HS-5 (cell line): ENCODE measurements around the gene ADCY9.
"Not testable (repeated sequence)": the region's sequence is repeated elsewhere in the genome, so short reads cannot be mapped to it uniquely, and the experiment has no call there.

Source experiments
- DNase-seq: peaks from one replicate; pipeline ENCODE4 v3.0.0-alpha.2; 2012; ENCODE audit warnings: low read depth

The ADCY9 gene

DNA sequence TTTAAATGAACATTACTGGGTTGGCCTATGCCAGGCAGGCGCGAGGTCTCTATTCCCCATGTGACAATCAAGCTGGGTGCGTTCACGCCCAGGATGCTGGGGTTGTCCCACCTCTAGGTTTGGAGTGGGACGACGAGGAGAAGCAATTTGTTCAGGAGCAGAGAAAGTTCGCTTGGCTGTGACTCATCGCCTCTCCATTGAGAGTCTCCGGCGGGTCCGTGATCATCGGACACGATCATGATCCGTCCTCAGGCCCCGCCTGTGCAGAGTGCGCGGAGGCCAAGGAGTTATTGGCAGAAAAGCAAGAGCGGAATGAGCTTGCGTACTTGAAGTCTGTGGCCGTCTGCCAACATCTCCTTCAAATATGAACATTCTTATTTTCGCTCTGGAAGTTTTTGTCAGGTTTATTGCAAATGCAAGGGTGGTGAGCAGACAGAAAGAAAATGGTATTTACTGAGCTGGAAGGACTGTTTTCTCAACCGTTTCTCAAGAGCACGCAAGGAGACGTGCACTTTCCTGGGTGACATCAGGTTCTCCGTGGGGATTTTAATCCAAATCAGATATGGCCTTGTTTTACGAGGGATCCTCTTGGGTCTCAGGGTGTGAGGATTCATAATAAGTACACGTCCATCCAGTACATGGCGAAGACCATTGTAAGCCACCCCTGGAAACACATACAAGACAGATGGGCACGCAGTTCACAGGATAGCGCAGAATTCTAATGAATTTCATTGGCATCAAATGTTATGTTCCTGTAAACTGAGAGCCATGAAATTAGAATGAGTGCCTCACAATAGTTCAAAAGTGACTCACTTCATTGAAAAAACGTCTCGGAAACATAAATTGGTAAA, 165.7 kb downstream of the ADCY9 start:
- peak; percentile 72 for DNase-seq

DNA sequence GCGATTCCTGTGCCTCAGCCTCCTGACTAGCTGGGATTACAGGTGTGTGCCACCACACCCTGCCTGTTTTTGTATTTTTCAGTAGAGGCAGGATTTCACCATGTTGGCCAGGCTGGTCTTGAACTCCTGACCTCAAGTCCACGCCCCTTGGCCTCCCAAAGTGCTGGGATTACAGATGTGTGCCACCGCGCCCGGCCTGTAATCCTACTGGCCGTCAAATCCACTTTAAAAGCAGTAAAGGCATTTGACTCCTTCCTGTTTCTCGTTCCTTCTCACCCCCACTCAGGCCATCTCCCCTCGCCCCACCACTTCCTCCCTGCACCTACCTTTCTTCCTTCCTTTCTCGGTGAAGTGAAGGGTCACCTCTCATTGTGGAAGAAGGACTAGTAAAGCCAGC, 166.3 kb downstream of the ADCY9 start:
- no peak for DNase-seq

DNA sequence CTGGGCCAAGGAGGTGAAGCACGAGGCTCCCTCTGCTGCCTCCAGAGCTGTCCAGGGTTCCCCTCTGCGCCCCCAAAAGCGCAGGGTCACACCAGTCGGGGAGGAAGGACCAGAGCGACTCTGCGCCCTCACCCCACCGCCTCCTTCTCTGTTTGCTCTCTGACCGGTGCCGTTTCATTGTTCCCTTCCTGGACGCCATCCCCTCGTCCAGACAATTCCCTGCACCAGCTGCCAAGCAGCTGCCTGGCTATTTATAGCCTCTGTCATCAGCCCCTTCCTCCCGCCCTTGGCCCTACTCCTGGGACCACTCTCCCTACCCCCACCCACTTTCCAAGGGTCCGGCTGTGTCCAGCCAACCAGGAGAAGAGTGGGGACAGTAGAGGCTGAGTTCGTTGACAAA, 167.0 kb downstream of the ADCY9 start:
- no peak for DNase-seq

DNA sequence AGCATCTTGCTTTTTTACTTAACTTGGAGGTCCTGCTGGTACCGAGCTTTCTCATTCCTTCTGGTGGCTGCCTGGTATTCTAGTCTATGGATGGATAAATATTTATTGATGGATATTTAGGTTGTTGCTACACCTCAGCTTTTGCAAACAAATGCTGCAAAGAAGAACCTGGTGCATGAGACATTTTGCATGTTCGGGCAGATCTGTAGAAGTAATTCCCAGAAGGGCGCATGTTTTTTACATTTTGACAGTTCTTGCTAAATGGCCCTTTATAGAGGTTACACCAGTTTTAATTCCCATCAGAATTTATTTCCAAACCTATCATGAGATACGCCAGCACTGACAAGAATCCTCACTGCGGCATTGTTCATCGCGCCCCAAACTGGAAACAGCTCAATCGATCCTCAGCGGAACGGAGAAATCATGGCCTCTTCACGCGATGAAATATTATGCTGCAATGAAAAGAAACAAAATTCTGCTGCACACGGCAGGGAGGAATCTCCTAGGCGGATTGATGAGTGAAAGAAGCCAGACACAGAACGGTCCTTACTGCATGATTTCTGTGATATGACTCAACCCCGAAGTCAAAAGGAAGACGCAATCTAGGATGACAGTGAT, 167.8 kb downstream of the ADCY9 start:
- DNase-seq = no peak

DNA sequence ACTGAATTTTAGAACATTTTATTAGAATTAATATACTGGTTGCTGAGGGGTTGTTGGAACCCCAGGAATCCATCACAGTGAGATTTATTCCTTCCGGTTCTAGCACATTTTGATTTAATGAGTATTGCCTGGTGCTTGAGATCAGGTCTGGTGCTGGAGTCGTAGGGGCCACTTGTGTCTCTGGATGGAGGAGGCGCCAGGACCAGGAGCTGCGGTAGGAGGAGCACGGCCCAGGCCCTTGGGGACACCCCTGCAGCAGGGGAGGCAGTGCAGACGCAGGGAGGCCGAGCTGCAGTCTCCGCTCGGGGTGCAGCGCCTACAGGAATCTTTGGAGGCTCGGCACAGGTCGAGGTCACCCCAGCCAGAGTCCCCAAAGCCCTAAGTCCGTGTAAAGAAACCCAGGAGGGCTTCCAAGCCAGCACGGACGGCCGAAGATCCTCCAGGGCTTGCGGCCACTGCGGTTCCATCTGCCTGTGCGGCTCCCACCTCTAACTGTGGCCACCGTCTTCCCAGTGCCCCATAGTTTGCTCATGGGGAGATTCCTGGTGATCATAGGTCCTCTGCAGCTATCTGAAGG, 169.6 kb downstream of the ADCY9 start:
- DNase-seq = no peak

DNA sequence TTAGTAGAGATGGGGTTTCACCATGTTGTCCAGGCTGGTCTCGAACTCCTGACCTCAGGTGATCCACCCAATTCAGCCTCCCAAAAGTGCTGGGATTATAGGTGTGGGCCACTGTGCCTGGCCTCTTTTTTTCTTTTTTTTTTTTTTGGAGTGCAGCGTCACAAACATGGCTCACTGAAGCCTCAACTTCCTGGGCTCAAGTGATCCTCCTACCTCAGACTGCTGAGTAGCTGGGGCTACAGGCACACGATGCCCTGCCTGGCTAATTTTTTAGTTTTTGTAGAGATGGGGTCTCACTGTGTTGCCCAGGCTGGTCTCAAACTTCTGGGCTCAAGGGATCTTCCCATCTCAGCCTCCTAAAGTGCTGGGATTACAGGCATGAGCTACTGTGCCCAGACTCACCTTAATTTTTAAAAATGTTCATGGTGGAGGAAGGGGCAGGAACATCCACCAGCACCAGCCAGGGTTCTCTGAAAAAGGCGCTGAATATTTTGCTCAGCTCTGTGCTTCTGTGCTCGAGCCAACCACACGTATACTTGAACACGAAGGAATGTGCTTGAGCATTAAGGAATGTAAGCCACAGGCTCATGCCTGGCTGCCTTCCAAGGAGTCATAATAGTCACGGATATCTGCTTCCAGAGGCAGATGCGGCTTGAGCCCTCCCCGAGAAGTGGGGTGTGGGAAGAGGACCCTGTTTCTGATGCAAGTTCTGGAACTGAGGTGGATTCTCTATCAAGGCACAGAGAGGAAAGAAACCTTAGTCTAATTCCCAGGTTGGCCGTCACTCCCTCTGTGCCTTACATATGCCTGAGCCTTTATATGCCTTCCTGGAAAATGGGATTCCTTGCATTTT, 170.3 kb downstream of the ADCY9 start:
- peak; percentile 90 for DNase-seq

DNA sequence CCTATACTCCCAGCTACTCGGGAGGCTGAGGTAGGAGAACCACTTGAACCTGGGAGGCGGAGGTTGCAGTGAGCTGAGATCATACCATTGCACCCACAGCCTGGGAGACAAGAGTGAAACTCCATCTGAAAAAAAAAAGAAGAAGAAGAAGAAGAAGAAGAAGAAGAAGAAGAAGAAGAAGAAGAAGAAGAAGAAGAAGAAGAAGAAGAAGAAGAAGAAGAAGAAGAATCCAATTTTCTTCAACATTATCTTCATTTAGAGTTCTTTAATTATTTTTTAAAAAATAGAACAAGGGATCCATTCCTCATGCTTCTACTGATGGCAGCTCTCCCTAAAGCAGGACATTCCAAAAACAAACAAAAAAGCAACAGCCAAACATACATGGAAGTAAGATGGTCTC, 171.8 kb downstream of the ADCY9 start:
- DNase-seq = not testable (repeated sequence)

DNA sequence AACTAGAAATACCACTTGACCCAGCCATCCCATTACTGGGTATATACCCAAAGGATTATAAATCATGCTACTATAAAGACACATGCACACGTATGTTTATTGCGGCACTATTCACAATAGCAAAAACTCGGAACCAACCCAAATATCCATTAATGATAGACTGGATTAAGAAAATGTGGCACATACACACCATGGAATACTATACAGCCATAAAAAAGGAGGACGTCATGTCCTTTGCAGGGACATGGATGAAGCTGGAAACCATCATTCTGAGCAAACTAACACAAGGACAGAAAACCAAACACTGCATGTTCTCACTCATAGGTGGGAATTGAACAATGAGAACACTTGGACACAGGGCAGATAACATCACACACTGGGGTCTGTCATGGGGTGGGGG, 174.1 kb downstream of the ADCY9 start:
- not testable (repeated sequence) for DNase-seq

DNA sequence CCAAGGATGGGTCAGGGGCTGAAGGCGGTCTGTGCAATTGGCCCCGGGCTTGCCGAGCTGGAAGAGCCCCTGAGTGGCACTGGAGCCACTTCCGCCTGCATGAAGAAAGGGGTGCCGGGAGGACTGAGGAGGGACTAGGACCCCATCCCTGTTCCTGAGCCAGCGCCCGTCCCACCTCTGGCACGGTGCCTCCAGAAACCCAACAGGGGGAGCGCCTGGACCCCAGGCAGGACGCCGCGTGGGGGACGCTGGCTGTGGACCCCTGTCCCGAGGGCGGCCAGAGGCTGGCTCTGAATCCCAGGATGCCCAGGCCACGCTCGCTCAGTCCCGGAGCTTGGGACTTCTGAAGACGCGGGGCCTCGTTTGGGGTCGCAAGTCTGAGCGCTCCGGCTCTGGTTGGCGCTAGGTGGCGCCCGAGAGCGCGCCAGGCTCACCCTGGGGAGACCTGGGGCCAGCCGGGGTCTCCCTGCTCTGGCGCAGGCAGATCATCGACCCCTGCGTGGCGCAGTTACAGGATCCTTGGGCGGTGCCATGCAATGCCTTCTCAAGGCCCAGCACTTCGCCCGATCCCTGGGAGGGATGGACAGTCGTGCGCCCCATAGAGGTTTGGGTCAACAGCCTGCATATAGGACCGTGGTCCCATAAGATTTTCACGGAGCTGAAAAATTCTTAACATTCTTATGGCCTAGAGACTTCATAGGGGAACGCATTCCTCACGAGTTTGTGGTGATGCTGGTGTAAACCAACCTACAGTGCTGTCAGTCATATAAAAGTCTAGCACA, 177.2 kb downstream of the ADCY9 start:
- DNase-seq = no peak

DNA sequence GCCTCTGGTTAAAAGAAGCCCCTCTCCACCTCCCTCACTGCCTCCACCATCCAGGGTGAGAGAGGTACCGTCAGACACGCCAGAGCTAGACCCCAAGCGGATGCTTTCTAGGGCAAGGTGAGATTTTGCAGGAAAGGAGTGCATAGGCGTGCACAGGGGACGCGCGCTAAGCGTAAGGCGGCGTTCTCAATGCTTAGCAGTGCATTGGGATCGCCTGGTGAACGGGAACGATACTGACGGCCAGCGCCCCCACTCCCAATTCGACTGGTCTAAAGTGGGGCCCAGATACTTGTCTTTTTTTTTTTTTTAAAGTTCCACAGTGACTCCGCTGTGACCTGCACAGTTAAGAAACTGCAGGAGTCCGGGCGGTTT, 177.8 kb downstream of the ADCY9 start:
- no peak for DNase-seq

DNA sequence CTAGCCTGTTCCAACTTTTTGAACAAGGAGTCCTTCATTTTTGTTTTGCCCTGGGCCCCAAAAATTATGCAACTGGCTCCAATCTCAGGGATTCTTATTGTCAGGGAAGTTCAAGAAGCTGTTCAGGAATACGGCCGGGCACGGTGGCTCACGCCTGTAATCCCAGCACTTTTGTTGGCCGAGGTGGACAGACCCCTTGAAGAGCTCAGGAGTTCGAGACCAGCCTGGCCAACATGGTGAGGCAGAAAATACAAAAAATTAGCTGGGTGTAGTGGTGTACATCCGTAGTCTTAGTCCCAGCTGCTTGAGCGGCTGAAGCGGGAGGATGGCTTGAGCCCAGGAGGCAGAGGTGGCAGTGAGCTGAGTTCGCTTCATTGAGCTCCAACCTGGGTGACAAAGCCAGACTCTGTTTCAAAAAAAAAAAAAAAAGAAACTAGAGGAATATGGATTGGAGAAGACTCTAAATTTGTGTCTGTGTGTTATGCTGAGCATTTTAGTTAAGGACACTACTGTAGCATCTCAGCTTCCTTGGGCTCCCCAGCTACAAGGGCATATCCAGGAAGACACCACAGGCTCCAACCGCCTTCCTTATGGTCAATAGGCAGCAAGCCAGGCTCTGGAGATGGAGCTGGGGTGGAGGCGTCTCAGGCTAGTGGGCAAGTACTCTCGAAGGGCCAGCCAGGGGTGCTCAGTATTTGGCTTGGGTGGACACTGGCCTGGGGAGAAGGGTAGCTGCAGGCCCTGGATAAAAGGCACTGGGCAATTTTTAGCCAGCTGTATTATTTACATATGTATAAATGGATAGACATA, 179.0 kb downstream of the ADCY9 start:
- DNase-seq = no peak

DNA sequence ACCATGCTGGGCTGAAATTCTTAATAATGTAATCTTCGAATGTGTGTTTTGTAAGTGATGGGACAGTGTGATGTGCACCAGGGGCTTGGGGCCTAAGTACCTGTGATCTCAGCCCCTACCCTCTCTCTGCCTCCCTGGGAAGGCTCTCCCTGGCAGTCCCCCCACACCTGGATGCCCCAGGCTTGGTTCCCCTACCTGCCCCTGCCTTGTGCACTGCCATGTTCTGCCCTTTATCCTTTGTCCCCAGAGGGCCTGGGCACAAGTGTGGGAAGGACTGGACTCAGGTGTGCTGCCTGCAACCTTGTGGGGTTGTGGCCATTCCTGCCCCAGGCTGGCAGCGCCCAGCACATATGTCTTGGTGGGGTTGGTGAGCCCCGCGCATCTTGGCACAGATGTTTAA, 180.3 kb downstream of the ADCY9 start:
- no peak for DNase-seq

DNA sequence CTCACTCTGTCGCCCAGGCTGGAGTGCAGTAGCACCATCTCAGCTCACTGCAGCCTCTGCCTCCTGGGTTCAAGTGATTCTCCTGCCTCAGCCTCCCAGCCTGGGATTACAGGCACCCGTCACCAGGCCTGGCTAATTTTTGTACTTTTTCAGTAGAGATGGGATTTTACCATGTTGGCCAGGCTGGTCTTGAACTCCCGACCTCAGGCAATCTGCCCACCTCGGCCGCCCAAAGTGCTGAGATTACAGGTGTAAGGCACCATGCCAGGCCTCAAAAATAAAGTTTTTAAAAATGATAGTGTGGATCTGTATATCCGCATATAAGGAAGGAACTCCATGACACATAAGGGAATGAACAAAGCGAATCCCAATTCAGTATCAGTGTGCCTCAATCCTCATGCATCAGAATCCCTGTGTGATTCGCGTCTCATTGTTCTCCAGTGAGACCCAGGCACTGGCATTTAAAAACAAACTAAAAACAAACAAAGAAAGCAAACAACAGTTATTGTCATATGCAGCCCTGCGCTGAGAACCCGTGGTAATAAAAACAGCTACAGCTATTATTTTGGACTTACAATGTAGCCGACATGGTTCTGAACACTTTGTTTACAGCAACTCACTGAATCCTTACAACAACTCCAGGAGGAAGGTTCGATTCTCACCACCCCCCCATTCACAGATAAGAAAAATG, 181.6 kb downstream of the ADCY9 start:
- DNase-seq = no peak

DNA sequence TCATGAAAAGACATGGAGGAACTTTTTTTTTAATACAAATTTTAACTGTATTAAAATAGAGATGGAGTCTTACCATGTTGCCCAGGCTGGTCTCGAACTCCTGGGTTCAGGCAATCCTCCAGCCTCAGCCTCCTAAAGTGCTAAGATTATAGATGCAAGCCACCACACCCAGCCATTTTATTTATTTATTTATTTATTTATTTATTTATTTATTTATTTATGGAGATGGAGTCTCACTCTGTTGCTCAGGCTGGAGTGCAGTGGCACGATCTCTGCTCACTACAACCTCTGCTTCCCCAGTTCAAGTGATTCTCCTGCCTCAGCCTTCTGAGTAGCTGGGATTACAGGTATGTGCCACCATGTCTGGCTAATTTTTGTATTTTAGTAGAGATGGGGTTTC, 189.1 kb downstream of the ADCY9 start:
- DNase-seq = not testable (repeated sequence)

DNA sequence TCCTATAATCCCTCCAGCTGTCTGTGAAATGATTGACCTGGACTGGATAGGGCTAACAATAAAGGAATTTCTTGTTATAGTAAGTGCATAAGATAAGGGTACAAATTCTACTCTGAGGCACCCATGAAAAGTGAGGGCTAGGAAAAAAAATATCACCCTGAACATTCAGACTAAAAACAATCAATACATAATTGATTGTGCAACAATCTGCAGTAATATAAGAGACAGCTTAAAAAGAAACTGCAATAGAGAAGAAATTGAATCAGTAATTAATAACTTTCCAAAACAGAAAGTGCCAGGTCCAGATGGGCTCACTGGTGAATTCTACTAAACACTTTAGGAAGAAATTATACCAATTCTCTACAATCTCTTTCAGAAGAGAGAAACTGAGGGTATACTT, 191.5 kb downstream of the ADCY9 start:
- DNase-seq = no peak

DNA sequence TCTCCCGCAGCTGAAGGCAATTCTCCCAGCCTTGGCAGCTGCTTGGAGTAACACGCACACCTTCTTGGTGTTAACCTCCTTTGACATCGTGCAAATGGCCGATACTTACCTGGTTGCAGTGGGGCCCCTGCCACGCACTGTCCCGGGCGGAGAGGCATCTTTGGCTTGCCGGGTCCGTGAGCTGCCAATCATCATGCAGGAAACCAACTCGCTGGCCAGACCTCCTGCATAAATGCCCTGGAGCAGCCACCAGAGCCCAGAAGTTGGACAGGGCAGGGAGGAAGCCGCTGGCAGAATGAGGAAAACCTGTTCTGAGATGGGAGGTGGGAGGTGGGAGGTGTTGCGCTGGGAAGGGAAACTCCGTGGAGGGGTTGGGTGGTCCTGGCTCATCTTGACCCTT, 194.0 kb downstream of the ADCY9 start:
- no peak for DNase-seq

DNA sequence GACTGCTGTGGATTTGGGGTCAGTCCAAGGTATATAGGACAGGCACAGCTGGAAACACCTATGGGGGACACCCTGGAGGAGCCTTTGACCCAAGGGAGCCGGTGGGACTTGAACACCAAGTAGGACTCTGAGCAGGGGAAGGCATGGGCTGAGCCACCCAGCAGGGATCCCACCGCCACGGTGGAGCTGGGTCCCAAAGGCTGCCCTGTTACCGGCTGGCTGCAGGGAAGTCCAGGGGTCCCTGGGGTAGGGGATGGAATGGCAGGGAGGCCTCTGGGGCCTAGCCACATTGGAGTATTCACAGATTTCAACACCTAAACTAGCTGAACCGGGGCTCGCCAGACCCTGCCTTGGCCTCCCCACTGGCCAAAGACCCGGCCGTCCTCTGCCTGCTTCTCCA, 196.0 kb downstream of the ADCY9 start:
- no peak for DNase-seq

DNA sequence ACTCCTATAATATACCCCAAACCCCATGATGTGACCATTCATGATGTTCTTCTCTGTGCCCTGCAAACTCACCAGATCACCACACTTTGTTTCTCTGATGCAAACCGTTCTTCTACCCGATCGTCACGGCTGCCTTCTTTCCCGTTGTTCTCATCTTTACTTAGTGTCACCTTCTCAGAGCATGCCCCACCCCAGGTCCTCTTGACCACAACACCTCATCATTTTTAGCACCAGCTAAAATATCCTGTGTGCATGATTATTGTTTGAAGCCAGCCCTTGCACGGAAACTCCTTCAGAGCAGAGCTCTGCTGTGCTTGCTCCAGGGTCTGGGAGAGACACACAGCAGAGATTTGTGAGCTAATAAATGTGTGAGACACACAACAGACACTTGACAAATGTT, 196.8 kb downstream of the ADCY9 start:
- DNase-seq = no peak

DNA sequence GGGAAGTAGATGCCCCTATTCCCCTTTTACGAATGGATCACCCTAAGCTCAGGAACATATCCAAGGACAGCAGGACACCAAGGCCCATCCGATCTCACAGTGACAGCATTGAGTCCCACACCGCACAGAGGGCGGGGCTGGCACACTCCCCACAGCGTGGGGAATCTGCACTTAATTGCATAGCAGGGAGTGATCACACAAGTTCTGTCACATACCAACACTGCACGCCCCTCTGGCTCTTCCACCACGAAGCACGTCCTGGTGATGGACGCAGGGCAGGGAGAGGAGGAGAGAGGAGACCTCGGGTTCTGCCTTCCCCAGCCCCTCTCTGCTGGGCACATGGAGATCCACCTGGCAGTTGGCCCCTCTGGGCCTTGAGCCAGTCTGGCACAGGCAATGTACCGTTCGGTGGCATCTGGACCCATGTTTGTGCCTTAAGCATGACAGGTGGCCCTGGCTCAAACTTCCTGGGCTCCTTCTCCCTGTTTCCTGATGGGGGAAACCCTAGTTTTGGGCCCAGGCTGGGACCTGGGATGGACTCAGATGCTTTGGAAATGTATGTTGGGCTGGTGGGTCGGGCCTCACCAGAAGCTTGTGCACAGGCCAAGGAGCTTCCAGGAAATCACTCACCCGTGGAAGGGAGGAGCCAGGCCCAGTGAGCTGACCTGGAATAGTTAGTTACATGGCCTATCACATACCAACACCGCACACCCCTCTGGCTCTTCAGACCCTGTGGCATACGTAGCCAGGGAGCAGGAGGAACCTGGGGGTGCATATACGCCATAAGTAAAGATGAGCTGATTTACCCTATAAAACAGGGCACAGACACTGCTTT, 200.6 kb downstream of the ADCY9 start:
- DNase-seq = no peak
